ENCODE data around the gene GCHFR.

GCHFR gene

GRCh38 chr15:40763801-40764628 lies at the start of gene GCHFR:
GCHFR (plus strand) TSS chr15:40764068; CDS start chr15:40764181, 113 bp downstream.
- peak; percentile 67 for DNase-seq (ENCODE audit: low read depth)

GRCh38 chr15:40714144-40714543 lies 49.7 kb upstream of the GCHFR start:
- no peak for DNase-seq (ENCODE audit: low read depth)

GRCh38 chr15:40716165-40716564 lies 47.7 kb upstream of the GCHFR start:
- DNase-seq (ENCODE audit: low read depth) = no peak

GRCh38 chr15:40721701-40722100 lies 42.2 kb upstream of the GCHFR start:
- no peak for DNase-seq (ENCODE audit: low read depth)

GRCh38 chr15:40722354-40722753 lies 41.5 kb upstream of the GCHFR start:
- DNase-seq (ENCODE audit: low read depth) = no peak

- no peak for DNase-seq (ENCODE audit: low read depth)
Observed at GRCh38 chr15:40722934-40723333, 40.9 kb upstream of the GCHFR start.

GRCh38 chr15:40723919-40724318 lies 39.9 kb upstream of the GCHFR start:
- DNase-seq (ENCODE audit: low read depth) = no peak

- no peak for DNase-seq (ENCODE audit: low read depth)
Observed at GRCh38 chr15:40731034-40731433, 32.8 kb upstream of the GCHFR start.

GRCh38 chr15:40736575-40736974 lies 27.3 kb upstream of the GCHFR start:
- no peak for DNase-seq (ENCODE audit: low read depth)

GRCh38 chr15:40737048-40737447 lies 26.8 kb upstream of the GCHFR start:
- DNase-seq (ENCODE audit: low read depth) = no peak

- DNase-seq (ENCODE audit: low read depth) = no peak
Observed at GRCh38 chr15:40739047-40739446, 24.8 kb upstream of the GCHFR start.

GRCh38 chr15:40739854-40740253 lies 24.0 kb upstream of the GCHFR start:
- no peak for DNase-seq (ENCODE audit: low read depth)

- DNase-seq (ENCODE audit: low read depth) = no peak
Observed at GRCh38 chr15:40743485-40743901, 20.4 kb upstream of the GCHFR start.

GRCh38 chr15:40743921-40744814 lies 19.7 kb upstream of the GCHFR start:
- DNase-seq (ENCODE audit: low read depth) = peak; percentile 63

- no peak for DNase-seq (ENCODE audit: low read depth)
Observed at GRCh38 chr15:40744815-40745152, 19.1 kb upstream of the GCHFR start.

- no peak for DNase-seq (ENCODE audit: low read depth)
Observed at GRCh38 chr15:40746916-40747418, 16.9 kb upstream of the GCHFR start.

GRCh38 chr15:40747685-40748631 lies 15.9 kb upstream of the GCHFR start:
- DNase-seq (ENCODE audit: low read depth) = no peak

GRCh38 chr15:40749151-40749630 lies 14.7 kb upstream of the GCHFR start:
- no peak for DNase-seq (ENCODE audit: low read depth)

GRCh38 chr15:40750885-40751284 lies 13.0 kb upstream of the GCHFR start:
- no peak for DNase-seq (ENCODE audit: low read depth)

- DNase-seq (ENCODE audit: low read depth) = no peak
Observed at GRCh38 chr15:40751745-40752144, 12.1 kb upstream of the GCHFR start.

GRCh38 chr15:40754574-40754882 lies 9.3 kb upstream of the GCHFR start:
- DNase-seq (ENCODE audit: low read depth) = no peak
